T-helper 2 cell treated with Interferon-gamma antibody and Interleukin-4, amounts not matched to agents 5 μg/mL and 100 μg/mL, for 36 hours (primary cell): ENCODE results near the gene BBOF1.
"Not testable (repeated sequence)": the region's sequence is repeated elsewhere in the genome, so short reads cannot be mapped to it uniquely, and the experiment has no call there.

ENCODE experiments used
- DNase-seq: peaks from one replicate; pipeline ENCODE4 v3.0.0; 2021; ENCODE audit warnings: low spot score
- H3K27ac Mint-ChIP-seq: one replicate; pipeline ENCODE4 v1.8.0; 2021; ENCODE audit warnings: mild to moderate bottlenecking, mixed read lengths
- H3K27me3 Mint-ChIP-seq: one replicate; pipeline ENCODE4 v1.8.0; 2021; ENCODE audit warnings: low read depth, mixed read lengths
- H3K36me3 Mint-ChIP-seq: one replicate; pipeline ENCODE4 v1.8.0; 2021; ENCODE audit warnings: low read depth, mixed read lengths
- H3K4me1 Mint-ChIP-seq: one replicate; pipeline ENCODE4 v1.8.0; 2021; ENCODE audit warnings: low read depth, mixed read lengths
- H3K4me3 Mint-ChIP-seq: one replicate; pipeline ENCODE4 v1.8.0; 2022; ENCODE audit warnings: mild to moderate bottlenecking, moderate library complexity, mixed read lengths
- H3K9me3 Mint-ChIP-seq: one replicate; pipeline ENCODE4 v1.8.0; 2021; ENCODE audit warnings: mixed read lengths

The BBOF1 gene

GRCh38 chr14:74089251-74090020, 70.3 kb downstream of the BBOF1 start:
- peaks cover 22% of the 10 kb centered on the region for H3K4me1 Mint-ChIP-seq
- no peak for DNase-seq
- no peaks in the 10 kb centered on the region for H3K27me3 Mint-ChIP-seq

GRCh38 chr14:74105381-74105780, 86.2 kb downstream of the BBOF1 start:
- DNase-seq = no peak
- no peaks in the 10 kb centered on the region for H3K9me3 Mint-ChIP-seq
- H3K36me3 Mint-ChIP-seq = peaks cover 26% of the 10 kb centered on the region
- H3K4me3 Mint-ChIP-seq = no peak overlapping the region
- H3K27me3 Mint-ChIP-seq = no peaks in the 10 kb centered on the region
- no peak overlapping the region for H3K27ac Mint-ChIP-seq
- no peaks in the 10 kb centered on the region for H3K4me1 Mint-ChIP-seq

More at GRCh38 chr14:74089251-74090020, 70.3 kb downstream of the BBOF1 start:
- H3K4me3 Mint-ChIP-seq = no peak overlapping the region
- peaks cover 3% of the 10 kb centered on the region for H3K9me3 Mint-ChIP-seq
- H3K27ac Mint-ChIP-seq = no peak overlapping the region
- H3K36me3 Mint-ChIP-seq = peaks cover 19% of the 10 kb centered on the region

DNA sequence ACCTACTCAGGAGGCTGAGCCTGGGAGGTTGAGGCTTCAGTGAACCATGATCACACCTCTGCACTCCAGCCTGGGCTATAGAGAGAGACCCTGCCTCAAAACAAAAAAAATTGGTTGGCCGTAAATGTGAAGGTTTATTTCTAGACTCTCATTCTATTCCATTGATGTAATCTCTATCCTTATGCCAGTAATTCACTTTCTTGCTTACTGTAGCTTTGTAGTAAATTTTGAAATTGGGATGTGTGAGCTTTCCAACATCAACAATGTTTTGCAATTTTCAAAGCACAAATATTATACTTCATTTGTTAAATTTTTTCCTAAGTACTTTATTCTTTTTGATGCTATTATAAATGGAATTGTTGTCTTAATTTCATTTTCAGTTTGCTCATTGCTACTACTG, 90.2 kb downstream of the BBOF1 start:
- Mint-ChIP-seq H3K9me3 (no peaks in the 10 kb centered on the region), H3K4me1 (peaks cover 2% of the 10 kb centered on the region), H3K27me3 (no peaks in the 10 kb centered on the region), H3K4me3 (no peak overlapping the region), H3K27ac (no peak overlapping the region), H3K36me3 (peaks cover 14% of the 10 kb centered on the region)
- DNase-seq = no peak

DNA sequence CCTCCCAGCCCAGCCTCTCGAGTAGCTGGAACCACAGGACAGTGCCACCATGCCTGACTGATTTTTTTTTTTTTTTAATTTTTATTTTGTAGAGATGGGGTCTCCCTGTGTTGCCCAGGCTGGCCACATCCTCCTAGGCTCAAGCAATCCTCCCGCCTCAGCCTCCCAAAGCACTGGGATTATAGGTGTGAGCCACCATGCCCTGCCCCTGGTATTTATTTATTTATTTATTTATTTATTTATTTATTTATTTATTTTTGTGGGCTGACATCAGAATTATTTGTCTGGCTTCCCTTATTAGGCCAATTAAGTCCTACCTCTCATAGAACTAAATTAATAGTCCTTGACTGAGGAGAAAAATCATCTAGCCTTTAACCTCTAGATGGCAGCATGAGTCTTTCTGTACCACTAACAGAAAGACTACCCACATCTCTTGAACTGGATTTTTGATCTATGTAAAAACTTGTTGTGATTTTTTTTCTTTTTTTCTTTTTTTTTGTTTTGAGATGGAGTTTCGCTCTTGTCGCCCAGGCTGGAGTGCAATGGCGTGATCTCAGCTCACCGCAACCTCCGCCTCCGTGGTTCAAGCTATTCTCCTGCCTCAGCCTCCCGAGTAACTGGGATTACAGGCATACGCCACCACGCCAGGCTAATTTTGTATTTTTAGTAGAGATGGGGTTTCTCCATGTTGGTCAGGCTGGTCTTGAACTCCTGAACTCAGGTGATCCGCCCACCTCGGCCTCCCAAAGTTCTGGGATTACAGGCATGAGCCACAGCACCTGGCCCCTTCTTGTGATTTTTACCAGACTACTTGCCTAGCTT, 92.5 kb downstream of the BBOF1 start:
- DNase-seq, H3K9me3 Mint-ChIP-seq, H3K27ac Mint-ChIP-seq, H3K4me3 Mint-ChIP-seq, H3K27me3 Mint-ChIP-seq, H3K4me1 Mint-ChIP-seq: not testable (repeated sequence)
- peaks cover 11% of the 10 kb centered on the region for H3K36me3 Mint-ChIP-seq
